Gastroesophageal sphincter (tissue), 4 donors: ENCODE data around the gene FNTB. TPM values are rescaled to one million over a fixed set of nuclear protein-coding genes. Genes with fewer than 3 reads are reported as not detected.

Experiments
- ATAC-seq: fragments of 150-250 bp; one replicate; pipeline ENCODE4 v1.9.1; 2016; ENCODE audit warnings: mild to moderate bottlenecking, moderate library complexity
- H3K27ac ChIP-seq, 4 donors: fragments of 200-600 bp; sonication (generic) in 3 of 4; 1 replicate in 3 of 4; 2 replicates in 1 of 4; pipeline ENCODE4 v1.5.1; 2016 to 2019
- H3K27me3 ChIP-seq: fragments of 200-600 bp; sonication (generic); one replicate; pipeline ENCODE4 v1.5.1; 2019
- H3K36me3 ChIP-seq, 2 donors: fragments of 200-600 bp; sonication (generic); one replicate each; pipeline ENCODE4 v1.5.1; 2019; ENCODE audit warnings: control low read depth in 1 of 2
- H3K4me1 ChIP-seq, 3 donors: fragments of 200-600 bp; sonication (generic); 1 replicate in 2 of 3; 2 replicates in 1 of 3; pipeline ENCODE4 v1.5.1; 2016 to 2019; ENCODE audit warnings: control low read depth in 2 of 3
- H3K4me3 ChIP-seq, 2 donors: fragments of 200-600 bp; sonication (generic); one replicate each; pipeline ENCODE4 v1.5.1; 2019; ENCODE audit warnings: mild to moderate bottlenecking in 1 of 2, moderate library complexity in 1 of 2
- H3K9me3 ChIP-seq, 3 donors: fragments of 200-600 bp; sonication (generic); one replicate each; pipeline ENCODE4 v1.5.1; 2017 to 2019; ENCODE audit warnings: control low read depth in 2 of 3
- EP300 ChIP-seq: sonication (generic); formaldehyde crosslinking; IDR thresholded peaks from one replicate; pipeline ENCODE4 v1.6.1; 2017; ENCODE audit warnings: antibody characterized with exemption, mild to moderate bottlenecking
- POLR2A ChIP-seq, 2 donors: fragments of 450-650 bp; IDR thresholded peaks; one replicate each; pipeline ENCODE4 v1.6.1; 2017; ENCODE audit warnings: antibody characterized with exemption in 2 of 2, mild to moderate bottlenecking in 2 of 2, moderate library complexity in 1 of 2
- POLR2AphosphoS5 ChIP-seq: sonication (generic); formaldehyde crosslinking; IDR thresholded peaks from one replicate; pipeline ENCODE4 v1.6.1; 2017; ENCODE audit warnings: antibody characterized with exemption
- WGBS, 2 donors: methylation state at CpG; one replicate each; pipeline ENCODE4 v1.1.5; 2018; ENCODE audit warnings: low coverage in 1 of 2; 5-methylcytosine and 5-hydroxymethylcytosine counted together
- total RNA-seq, 4 donors: library from RNA; depleted of rRNA; stranded (reverse); fragments of >200 nt; gene quantifications; one replicate each; pipeline ENCODE4 v1.1.0, GENCODE V29; 2016
- TF ChIP-seq, protein P1 (sequence below), 4 experiments: fragments of 200-600 bp in 2 of 4; fragments of 450-650 bp in 2 of 4; sonication (generic) in 1 of 4; IDR thresholded peaks; one replicate each; pipeline ENCODE4 v1.5.1; 2017 to 2019; ENCODE audit warnings: antibody characterized with exemption in 4 of 4, mild to moderate bottlenecking in 2 of 4, moderate library complexity in 2 of 4

Gene FNTB
- total RNA-seq, 4 donors from 2014 or later, result 12.5 to 22.7 (median 17.2) TPM

DNA sequence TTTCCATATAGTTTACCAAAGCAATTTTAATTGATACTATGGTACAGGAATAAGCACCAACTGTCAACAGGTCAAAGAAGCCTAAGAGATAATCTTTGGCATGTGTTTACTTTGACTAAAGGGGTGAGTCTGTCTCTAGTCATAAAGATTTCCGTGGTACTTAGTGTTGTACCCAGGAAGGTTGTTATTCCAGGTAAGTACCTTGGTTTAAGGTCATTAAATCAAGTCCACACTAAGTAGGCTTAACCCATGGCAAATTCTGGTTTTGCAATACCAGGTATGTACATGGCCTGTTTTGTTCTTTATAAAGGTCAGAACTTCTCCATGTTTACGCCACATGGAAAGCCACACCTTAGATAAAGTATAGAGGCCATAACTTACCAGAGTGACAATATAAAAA is 105.7 kb downstream of the FNTB start:
- H3K27me3 ChIP-seq, result no peaks in the 10 kb centered on the region
- peaks cover 13 to 68% of the 10 kb centered on the region in 2 donors for H3K36me3 ChIP-seq
- 92 to 94% methylated on average over 2 of the region's 2 CpGs for WGBS, 2 donors
- no peaks in the 10 kb centered on the region for H3K9me3 ChIP-seq
- ATAC-seq, result no peak
- TF ChIP-seq EP300 (no peak), POLR2A (IDR thresholded peaks at IDR 0.05) (no peak), POLR2AphosphoS5 (no peak)
- TF ChIP-seq, protein P1, sequence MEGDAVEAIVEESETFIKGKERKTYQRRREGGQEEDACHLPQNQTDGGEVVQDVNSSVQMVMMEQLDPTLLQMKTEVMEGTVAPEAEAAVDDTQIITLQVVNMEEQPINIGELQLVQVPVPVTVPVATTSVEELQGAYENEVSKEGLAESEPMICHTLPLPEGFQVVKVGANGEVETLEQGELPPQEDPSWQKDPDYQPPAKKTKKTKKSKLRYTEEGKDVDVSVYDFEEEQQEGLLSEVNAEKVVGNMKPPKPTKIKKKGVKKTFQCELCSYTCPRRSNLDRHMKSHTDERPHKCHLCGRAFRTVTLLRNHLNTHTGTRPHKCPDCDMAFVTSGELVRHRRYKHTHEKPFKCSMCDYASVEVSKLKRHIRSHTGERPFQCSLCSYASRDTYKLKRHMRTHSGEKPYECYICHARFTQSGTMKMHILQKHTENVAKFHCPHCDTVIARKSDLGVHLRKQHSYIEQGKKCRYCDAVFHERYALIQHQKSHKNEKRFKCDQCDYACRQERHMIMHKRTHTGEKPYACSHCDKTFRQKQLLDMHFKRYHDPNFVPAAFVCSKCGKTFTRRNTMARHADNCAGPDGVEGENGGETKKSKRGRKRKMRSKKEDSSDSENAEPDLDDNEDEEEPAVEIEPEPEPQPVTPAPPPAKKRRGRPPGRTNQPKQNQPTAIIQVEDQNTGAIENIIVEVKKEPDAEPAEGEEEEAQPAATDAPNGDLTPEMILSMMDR (IDR thresholded peaks at IDR 0.05), result no peak
- H3K27ac ChIP-seq, result no peak overlapping the region
- H3K4me3 ChIP-seq, result no peak overlapping the region
- H3K4me1 ChIP-seq, result peaks cover 22 to 67% (median 24%) of the 10 kb centered on the region in 3 donors

DNA sequence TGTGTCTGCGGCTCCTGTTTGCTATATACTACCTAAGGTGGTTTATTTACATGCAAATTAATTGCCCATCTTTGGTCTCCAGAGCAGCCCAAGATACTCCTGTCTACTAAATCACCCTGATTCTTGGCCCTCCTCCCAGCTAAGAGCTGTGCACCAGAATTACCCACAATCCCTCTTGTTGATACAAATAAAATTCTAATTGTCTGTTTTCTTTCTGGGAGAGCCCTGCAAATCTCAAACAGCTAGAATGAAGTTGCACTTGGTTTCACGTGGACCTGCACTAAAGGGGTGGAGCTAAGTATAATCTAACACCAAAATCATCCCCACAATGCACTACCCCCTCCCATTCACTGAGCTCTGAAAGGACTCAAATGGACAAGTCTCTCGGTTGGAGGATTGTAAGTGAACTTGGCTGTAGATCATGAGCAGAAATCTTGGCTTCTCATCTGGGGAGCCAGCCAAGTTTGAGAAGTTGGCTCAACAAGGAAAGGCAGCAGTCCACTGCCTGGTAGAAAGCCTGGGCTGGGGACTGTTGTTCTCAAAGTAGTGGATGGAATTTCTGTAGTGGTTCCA is 109.0 kb downstream of the FNTB start:
- Histone ChIP-seq H3K4me3 (no peak overlapping the region), H3K4me1 (peaks cover 29 to 93% (median 37%) of the 10 kb centered on the region in 3 donors)
- TF ChIP-seq POLR2AphosphoS5 (peak; percentile 80), EP300 (no peak)

DNA sequence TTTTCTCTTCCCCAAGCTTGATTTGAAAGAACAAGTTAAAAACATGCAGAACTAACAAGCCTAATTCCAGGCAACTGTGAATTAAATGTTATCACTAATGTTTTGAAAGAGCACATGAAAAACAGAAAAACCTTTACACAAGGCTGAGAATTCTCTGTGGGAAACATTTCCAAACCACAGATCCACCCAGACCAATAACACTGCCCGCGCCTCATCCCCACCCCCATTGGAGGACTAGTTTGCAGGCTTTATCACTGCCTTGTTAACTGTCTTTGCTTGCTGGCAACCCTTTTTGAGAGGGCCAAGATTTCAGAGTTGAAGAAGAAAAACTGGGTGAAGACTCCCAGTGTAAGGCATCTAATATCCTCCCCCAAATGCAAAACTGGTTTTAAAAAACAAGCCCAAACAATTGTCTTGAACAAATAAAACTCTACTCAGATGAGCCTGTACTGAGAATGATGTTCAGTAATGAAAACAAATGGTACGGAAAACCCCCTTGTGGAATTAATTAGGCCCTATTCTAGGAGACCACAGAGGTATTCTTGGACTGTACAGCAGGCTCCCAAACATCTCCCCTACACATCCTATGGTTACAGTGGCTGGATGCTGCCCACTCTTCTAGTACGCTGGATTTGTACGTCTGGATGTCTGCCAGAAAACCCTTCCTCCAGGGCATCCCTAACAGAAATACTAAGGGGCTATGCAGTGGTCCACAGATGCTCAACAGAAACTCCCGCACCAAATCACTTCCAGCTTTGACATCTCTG is 109.8 kb downstream of the FNTB start:
- Histone ChIP-seq H3K4me1 (peaks cover 29 to 93% (median 40%) of the 10 kb centered on the region in 3 donors), H3K27ac (peak overlapping the region; percentile 35 to 78 (median 72)), H3K4me3 (no peak overlapping the region), H3K27me3 (no peaks in the 10 kb centered on the region), H3K36me3 (peaks cover 13 to 38% of the 10 kb centered on the region in 2 donors), H3K9me3 (no peaks in the 10 kb centered on the region)
- TF ChIP-seq, protein P1 (IDR thresholded peaks at IDR 0.05), result no peak
- TF ChIP-seq EP300, result no peak
- TF ChIP-seq POLR2A (IDR thresholded peaks at IDR 0.05), result no peak
- no peak for TF ChIP-seq POLR2AphosphoS5
- peak; percentile 32 for ATAC-seq
- WGBS, 2 donors, result 46 to 51% methylated on average over 6 of the region's 6 CpGs

More for the DNA sequence above, 109.0 kb downstream of the FNTB start:
- peak overlapping the region; percentile 35 to 78 (median 72) for H3K27ac ChIP-seq
- H3K9me3 ChIP-seq, result no peaks in the 10 kb centered on the region
- H3K27me3 ChIP-seq, result no peaks in the 10 kb centered on the region
- H3K36me3 ChIP-seq, result peaks cover 13 to 46% of the 10 kb centered on the region in 2 donors
- WGBS, 2 donors, result 7 to 22% methylated on average over 3 of the region's 3 CpGs
- ATAC-seq, result peak; percentile 84

DNA sequence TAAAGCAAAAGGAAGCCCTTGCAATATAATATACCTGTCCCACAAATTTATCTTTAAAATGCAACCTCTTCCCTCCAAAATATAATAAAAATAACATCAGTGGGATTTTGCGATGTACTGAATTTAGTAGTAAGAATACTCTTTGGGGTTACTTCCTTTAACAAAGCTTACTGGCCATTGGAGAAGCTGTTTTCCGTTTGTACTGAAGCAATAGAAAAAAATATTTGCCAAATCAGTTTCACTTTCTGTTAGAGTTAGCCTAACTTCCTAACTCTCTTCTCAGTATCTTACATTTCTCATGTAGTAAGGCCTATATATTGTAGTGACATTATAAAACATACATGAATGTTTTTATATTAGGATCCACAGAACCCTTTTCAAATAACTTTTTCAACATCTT is 111.9 kb downstream of the FNTB start:
- Histone ChIP-seq H3K27me3 (no peaks in the 10 kb centered on the region), H3K27ac (peak overlapping the region in 3 of 4 donors; percentile 38 to 78 (median 71)), H3K4me1 (peaks cover 29 to 88% (median 40%) of the 10 kb centered on the region in 3 donors), H3K4me3 (peak overlapping the region in 1 of 2 donors; percentile 22), H3K9me3 (no peaks in the 10 kb centered on the region), H3K36me3 (peaks cover 0 to 18% of the 10 kb centered on the region in 2 donors)
- TF ChIP-seq EP300 (no peak), POLR2A (IDR thresholded peaks at IDR 0.05) (no peak), POLR2AphosphoS5 (no peak)
- TF ChIP-seq, protein P1 (IDR thresholded peaks at IDR 0.05), result no peak
- WGBS, 2 donors, result 21 to 23% methylated on average over 2 of the region's 2 CpGs
- ATAC-seq, result no peak

DNA sequence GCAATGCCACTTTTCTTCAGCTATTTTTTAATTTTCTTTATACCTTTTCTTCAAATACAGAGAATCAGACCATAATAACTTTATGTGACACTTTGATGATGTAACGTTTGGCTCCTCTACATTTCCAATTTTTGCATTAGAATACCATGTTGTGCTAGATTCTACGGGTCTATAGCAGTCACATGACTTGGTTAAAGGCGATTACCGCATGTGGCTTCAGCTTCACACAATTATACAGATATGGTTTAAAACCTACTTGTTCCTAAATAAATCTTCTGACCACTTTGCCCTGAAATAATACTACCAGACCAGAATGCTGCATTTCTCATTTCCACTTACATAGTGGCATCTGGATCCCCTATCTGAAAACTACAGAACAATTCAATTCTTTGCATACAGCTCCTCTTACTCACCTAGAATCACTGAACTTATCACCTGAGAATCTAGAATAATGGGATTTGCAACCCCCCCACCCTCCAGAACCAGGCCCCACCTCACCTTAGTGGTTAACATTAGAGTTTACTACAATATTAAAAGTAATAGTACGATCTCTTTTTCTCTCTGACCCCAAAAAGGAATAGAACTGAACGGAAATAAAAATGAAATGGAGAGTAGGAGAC is 114.3 kb downstream of the FNTB start:
- no peak for ATAC-seq
- peak overlapping the region in 2 of 4 donors; percentile 92 to 93 for H3K27ac ChIP-seq

More for the DNA sequence above, 114.3 kb downstream of the FNTB start:
- peaks cover 0 to 9% of the 10 kb centered on the region in 2 donors for H3K36me3 ChIP-seq
- peaks cover 17 to 64% (median 27%) of the 10 kb centered on the region in 3 donors for H3K4me1 ChIP-seq
- H3K9me3 ChIP-seq, result no peaks in the 10 kb centered on the region
- peak overlapping the region; percentile 74 to 82 for H3K4me3 ChIP-seq
- H3K27me3 ChIP-seq, result no peaks in the 10 kb centered on the region
- TF ChIP-seq POLR2AphosphoS5, result no peak
- no peak for TF ChIP-seq EP300
- TF ChIP-seq, protein P1 (IDR thresholded peaks at IDR 0.05), result no peak
- no peak for TF ChIP-seq POLR2A (IDR thresholded peaks at IDR 0.05)
- 23 to 29% methylated on average over 6 of the region's 6 CpGs for WGBS, 2 donors
